SJSA1 (cell line): Measurements from ENCODE around the gene CAMTA1. TPM values are rescaled to one million over a fixed set of nuclear protein-coding genes. Genes with fewer than 3 reads are reported as not detected.

Experiments used
- DNase-seq, 2 experiments: peaks; one replicate each; pipeline ENCODE4 v3.0.0-alpha.2; 2015 to 2020; ENCODE audit warnings: low spot score in 2 of 2, low read depth in 1 of 2
- H3K27ac ChIP-seq: fragments of 250-450 bp; sonication (Bioruptor Pico); 2 replicates; pipeline ENCODE4 v1.5.1; 2020; ENCODE audit warnings: mild to moderate bottlenecking, moderate library complexity
- H3K27me3 ChIP-seq: fragments of 250-450 bp; sonication (Bioruptor Pico); replicated peaks from 2 replicates; pipeline ENCODE4 v1.5.1; 2020; ENCODE audit warnings: mild to moderate bottlenecking, moderate library complexity
- H3K36me3 ChIP-seq: fragments of 250-450 bp; sonication (Bioruptor Pico); 2 replicates; pipeline ENCODE4 v1.5.1; 2020; ENCODE audit warnings: mild to moderate bottlenecking
- H3K4me1 ChIP-seq: fragments of 250-450 bp; sonication (Bioruptor Pico); replicated peaks from 2 replicates; pipeline ENCODE4 v1.6.1; 2021; ENCODE audit warnings: mild to moderate bottlenecking
- H3K4me3 ChIP-seq: fragments of 250-450 bp; sonication (Bioruptor Pico); 2 replicates; pipeline ENCODE4 v1.5.1; 2020; ENCODE audit warnings: mild to moderate bottlenecking
- H3K9me3 ChIP-seq: fragments of 250-450 bp; sonication (Bioruptor Pico); replicated peaks from 2 replicates; pipeline ENCODE4 v1.5.1; 2020; ENCODE audit warnings: mild to moderate bottlenecking
- total RNA-seq: library from RNA; depleted of rRNA; stranded (reverse); fragments of >200 nt; shearing (Covaris generic); gene quantifications from 2 replicates; pipeline ENCODE4 v1.2.3, GENCODE V29; 2014

The CAMTA1 gene
- total RNA-seq, 1 experiment from 2014 or later, result 136 TPM

DNA sequence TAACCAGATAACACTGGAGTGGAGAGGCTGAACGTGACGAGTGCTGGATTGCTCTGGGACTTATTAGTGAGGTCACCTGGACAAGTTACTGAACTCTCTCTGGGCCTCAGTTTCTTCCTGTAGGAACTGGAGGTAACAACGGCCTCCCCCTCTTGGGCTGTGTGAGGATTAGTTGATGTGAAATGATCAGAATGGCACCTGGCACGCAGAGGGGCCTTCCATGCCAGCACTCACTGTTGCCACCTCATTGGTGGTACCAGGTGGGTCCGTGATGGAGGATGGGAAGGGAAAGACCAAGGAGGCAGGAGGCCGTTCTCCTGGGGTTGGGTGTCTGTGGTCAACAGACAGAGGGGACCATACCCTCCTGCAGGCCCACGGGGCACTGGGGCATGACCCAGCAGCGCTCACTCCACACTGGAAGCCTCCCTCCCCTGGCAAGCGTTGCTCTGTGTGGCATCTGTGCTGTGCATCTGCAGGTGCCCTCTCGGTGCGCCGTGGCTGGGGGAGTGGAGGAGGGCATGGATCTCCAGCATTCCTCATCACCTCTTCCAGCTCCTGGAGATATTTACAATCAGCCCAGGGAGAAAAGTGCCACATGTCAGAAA, 636.3 kb downstream of the CAMTA1 start:
- Histone ChIP-seq H3K27me3 (no peaks in the 10 kb centered on the region), H3K9me3 (no peaks in the 10 kb centered on the region), H3K36me3 (no peaks in the 10 kb centered on the region), H3K4me1 (no peaks in the 10 kb centered on the region), H3K27ac (no peak overlapping the region), H3K4me3 (no peak overlapping the region)
- DNase-seq, result peak in 1 of 2 experiments; percentile 32

DNA sequence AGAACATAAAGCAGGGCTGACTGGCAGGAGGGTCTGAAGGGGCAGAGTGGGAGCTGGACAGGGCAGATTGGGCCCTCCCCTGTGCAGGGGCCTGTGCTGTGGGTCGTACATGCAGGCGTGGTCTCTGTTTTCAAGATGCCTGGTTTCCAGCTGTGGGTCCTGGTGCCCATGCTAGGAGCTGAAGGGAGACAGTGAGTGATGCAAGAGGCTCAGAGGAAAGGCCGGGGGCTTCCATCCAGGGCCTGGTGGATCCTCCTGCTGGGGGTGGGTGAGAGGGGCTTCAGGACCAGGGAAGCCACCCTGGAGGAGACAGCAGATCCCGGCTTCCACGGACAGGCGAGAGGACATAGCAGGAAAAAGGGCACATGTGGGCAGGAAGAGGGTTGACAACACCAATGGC, 636.8 kb downstream of the CAMTA1 start:
- Histone ChIP-seq H3K27me3 (no peaks in the 10 kb centered on the region), H3K9me3 (no peaks in the 10 kb centered on the region), H3K4me3 (no peak overlapping the region), H3K36me3 (no peaks in the 10 kb centered on the region), H3K27ac (no peak overlapping the region), H3K4me1 (no peaks in the 10 kb centered on the region)
- peak in 1 of 2 experiments; percentile 28 for DNase-seq

DNA sequence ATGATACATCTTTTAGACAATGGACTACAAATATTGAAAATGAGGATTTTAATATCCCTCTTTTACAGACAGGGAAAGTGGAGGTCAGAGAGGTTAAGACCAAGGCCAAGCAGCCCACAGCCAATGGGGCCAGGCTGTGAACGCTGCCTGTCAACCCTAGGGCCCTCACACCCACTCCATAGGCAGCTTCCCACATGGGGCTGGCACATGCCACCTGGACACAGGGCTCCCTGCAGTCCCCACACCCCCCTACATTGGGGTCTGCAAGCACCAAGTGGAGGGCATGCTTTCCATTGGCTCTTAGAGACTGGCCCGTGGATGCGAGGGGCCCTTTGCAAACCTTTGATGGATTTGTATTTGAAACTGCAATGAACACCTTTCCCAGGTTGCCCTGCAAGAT, 637.3 kb downstream of the CAMTA1 start:
- DNase-seq, result peak in 1 of 2 experiments; percentile 22
- no peak overlapping the region for H3K4me3 ChIP-seq
- no peaks in the 10 kb centered on the region for H3K27me3 ChIP-seq
- no peaks in the 10 kb centered on the region for H3K36me3 ChIP-seq
- no peak overlapping the region for H3K27ac ChIP-seq
- no peaks in the 10 kb centered on the region for H3K9me3 ChIP-seq
- H3K4me1 ChIP-seq, result no peaks in the 10 kb centered on the region

DNA sequence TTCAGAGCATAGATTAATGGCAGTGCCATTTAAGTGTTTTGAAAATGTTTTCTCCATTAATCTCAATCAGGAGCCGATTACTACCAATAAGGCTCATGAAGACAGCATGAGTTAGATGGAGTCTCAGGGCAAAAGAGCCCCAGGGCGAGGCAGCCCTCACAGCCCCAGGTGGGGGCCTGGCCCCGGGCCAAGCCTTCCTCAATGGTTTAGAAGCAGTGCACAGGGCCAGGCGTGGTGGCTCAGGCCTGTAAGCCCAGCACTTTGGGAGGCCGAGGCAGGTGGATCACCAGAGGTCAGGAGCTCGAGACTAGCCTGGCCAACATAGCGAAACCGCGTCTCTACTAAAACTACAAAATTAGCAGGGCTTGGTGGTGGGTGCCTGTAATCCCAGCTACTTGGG, 637.7 kb downstream of the CAMTA1 start:
- Histone ChIP-seq H3K4me3 (no peak overlapping the region), H3K9me3 (no peaks in the 10 kb centered on the region), H3K27ac (no peak overlapping the region), H3K27me3 (no peaks in the 10 kb centered on the region), H3K4me1 (no peaks in the 10 kb centered on the region), H3K36me3 (no peaks in the 10 kb centered on the region)
- DNase-seq, result peak in 1 of 2 experiments; percentile 34

DNA sequence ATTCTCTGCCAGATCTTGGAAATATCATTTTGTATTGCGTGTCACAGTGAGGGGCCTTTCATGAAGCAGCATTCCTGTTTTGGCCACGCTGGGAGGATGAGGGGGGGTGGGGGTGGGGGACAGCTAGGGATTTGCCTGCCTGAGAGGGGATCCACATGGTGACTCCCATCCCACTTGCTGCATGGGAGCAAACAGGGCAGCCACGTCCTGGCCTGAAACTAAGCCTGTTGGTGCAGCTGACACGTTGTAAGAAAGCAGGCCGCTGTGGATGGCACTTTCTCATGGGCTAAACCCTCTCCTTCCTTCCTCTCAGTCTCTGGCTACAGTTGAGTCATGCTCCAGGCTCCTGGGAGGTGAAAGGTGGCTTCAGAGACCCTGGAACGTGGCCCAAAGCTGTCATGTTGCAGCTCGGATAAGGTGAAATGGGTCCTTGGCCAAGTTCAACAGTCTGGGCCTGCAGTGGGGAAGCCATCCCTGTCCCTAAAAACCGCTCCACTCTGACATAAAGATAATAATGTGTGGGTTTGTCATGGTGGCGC, 639.2 kb downstream of the CAMTA1 start:
- no peaks in the 10 kb centered on the region for H3K27me3 ChIP-seq
- H3K36me3 ChIP-seq, result no peaks in the 10 kb centered on the region
- H3K4me1 ChIP-seq, result no peaks in the 10 kb centered on the region
- no peak overlapping the region for H3K27ac ChIP-seq
- no peaks in the 10 kb centered on the region for H3K9me3 ChIP-seq
- no peak for DNase-seq
- H3K4me3 ChIP-seq, result no peak overlapping the region

DNA sequence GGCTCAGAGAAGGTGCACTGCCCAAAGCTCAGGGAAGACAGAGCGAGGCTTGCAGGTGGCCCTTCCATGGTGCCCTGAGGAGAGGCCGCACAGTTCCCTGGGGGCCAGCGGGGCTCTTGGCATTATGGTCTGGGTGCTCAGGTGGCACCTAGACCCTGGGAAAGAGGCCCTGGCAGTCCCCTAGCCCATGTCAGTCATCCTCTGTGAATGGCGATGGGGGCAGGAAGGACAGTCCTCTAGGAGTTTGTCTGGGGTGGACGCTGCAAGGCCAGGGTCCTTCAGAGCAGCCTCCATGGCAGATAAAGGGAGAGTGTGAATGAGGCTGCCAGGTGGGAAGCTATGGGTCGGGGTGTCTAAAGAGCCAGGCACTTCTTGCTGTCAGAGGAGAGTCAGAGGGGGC, 640.0 kb downstream of the CAMTA1 start:
- Histone ChIP-seq H3K27me3 (no peaks in the 10 kb centered on the region), H3K4me3 (no peak overlapping the region), H3K27ac (no peak overlapping the region), H3K36me3 (no peaks in the 10 kb centered on the region), H3K4me1 (no peaks in the 10 kb centered on the region), H3K9me3 (no peaks in the 10 kb centered on the region; the same call in 1 of the 2 replicates)
- DNase-seq, result no peak

DNA sequence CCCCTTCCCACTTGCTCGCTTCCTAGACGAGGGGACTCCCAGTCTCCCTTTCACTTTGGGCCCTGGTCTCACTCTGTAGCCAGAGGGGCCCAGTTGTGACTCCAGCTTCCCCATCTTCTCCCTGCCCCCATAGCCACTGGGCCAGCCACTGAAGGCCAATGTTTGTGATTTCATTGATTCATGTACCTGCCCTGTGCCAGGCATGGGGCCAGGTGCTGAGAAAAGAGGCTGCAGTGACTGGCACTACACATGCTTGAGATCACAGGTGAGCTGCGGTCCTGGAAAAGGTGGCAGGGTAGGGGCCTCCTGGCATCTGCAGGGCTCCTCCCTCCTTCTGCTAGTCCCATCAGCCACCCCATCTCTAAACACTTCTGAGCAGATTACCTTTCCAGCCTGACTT, 640.5 kb downstream of the CAMTA1 start:
- Histone ChIP-seq H3K9me3 (no peaks in the 10 kb centered on the region; the same call in 1 of the 2 replicates), H3K27me3 (no peaks in the 10 kb centered on the region), H3K27ac (no peak overlapping the region)

DNA sequence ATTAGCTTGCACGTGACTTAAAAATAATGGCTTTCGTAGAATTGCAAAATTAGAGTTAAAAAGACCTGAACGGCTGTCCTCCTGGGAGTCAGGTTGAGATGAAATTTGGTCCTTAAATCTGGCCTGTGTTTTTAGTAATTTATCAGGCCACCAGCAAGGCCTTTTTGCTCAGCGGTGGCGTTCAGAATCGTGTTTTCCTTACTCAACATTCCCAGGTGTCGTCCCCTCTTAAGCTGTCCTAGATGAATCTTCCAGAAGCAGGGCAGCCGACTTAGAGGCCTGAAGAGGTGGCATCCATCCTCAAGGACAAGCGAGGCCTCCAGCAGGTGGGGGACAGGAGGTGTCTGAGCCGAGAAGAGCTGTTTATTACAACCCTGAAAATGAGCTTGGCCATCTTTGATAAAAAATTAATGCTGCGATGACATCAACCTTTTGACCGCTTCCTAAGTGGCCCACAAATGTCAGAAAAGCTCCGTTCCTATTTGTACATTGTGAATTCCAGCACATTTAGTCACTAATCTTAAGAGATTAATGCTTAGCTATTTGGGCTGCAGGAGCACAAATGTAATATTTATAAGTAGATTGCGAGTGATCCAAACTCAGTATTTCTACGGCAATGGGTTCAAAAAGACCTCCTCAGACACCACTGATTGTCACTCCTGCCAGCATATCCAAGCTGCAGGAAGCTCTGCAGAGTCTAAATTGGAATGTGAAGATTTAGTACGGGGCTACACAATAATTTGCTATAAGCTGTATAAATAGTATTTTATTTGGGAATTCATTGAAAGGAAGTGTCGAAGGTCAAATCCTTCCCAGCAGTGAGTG, 641.7 kb downstream of the CAMTA1 start:
- no peak for DNase-seq
- Histone ChIP-seq H3K9me3 (no peaks in the 10 kb centered on the region; the same call in 1 of the 2 replicates), H3K27ac (no peak overlapping the region), H3K4me3 (no peak overlapping the region), H3K4me1 (no peaks in the 10 kb centered on the region), H3K27me3 (no peaks in the 10 kb centered on the region), H3K36me3 (no peaks in the 10 kb centered on the region)

More for the DNA sequence above, 640.5 kb downstream of the CAMTA1 start:
- no peaks in the 10 kb centered on the region for H3K4me1 ChIP-seq
- H3K36me3 ChIP-seq, result no peaks in the 10 kb centered on the region
- no peak overlapping the region for H3K4me3 ChIP-seq
- no peak for DNase-seq

DNA sequence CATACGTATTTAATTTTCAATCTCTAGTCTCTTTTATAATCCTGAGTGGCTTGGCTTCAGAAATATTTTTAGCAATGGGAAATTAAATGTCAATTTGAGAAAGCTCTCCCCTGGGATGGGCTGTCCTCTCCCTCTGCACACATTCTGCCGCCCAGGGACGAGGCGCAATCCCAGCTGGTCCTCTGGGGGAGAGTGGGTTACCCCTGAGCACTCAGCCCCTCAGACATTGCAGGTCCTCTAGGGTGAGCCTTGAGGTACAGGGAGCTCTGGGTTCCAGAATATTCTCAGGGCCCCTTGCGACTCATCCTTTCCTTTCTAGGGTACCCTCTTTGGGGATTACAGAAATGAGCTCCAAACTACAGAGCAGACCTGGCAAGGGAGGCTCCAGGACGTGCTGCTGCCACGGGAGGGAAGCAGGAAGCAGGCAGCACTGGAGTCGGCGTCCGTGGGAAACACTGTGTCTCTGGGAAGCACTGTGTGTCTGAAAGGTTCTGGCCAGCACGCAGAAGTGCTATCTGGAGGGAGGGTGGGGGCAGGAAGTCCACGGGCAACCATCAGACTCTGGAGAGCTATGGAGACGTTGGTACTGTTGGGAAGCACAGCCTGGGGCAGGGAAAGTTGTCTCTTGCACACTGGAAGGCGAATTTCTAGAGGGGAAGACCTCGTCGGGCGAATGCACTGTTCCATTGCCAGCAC, 642.5 kb downstream of the CAMTA1 start:
- no peaks in the 10 kb centered on the region for H3K36me3 ChIP-seq
- H3K27me3 ChIP-seq, result no peaks in the 10 kb centered on the region
- no peak overlapping the region for H3K27ac ChIP-seq
- H3K9me3 ChIP-seq, result no peaks in the 10 kb centered on the region; the same call in 1 of the 2 replicates
- no peak overlapping the region for H3K4me3 ChIP-seq
- no peaks in the 10 kb centered on the region for H3K4me1 ChIP-seq
- no peak for DNase-seq

DNA sequence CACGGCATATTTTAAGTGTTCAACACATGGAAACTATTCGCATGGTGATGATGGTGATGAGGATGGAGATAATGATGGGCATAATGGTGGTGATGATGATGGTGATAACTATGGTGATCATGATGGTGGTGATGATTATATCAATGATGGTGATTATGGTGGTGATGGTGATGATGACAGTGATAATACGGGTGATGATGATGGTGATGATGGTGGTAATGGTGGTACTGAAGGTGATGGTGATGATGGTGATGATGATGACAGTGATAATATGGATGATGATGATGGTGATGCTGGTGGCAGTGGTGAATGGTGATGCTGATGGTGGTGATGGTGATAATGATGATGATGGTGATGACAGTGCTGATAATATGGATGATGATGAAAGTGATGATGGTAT, 644.0 kb downstream of the CAMTA1 start:
- Histone ChIP-seq H3K4me1 (no peaks in the 10 kb centered on the region), H3K9me3 (no peaks in the 10 kb centered on the region; the same call in 1 of the 2 replicates), H3K4me3 (no peak overlapping the region), H3K36me3 (no peaks in the 10 kb centered on the region), H3K27ac (no peak overlapping the region), H3K27me3 (no peaks in the 10 kb centered on the region)
- DNase-seq, result no peak

DNA sequence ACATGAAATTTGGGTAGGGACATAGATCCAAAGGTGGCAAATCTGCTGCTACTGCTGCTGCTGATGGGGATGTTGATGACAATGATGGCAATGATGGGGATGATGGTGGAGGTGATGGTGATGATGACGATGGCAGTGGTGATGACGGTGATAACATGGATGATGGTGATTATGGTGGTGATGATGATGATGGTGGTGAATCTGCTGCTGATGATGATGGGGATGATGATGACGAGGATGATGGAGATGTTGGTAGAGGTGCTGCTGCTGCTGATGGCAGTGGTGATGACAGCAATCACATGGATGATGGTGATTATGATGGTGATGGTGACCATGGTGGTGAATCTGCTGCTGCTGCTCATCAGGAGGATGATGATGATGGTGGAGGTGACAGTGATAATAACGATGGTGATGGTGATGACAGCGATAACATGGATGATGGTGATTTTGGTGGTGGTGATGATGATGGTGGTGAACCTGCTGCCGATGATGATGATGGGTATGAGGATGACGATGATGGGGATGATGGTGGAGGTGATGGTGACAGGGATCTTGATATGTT, 644.9 kb downstream of the CAMTA1 start:
- Histone ChIP-seq H3K9me3 (no peaks in the 10 kb centered on the region; the same call in 1 of the 2 replicates), H3K36me3 (no peaks in the 10 kb centered on the region), H3K4me1 (no peaks in the 10 kb centered on the region), H3K27me3 (no peaks in the 10 kb centered on the region), H3K27ac (no peak overlapping the region), H3K4me3 (no peak overlapping the region)
- no peak for DNase-seq

DNA sequence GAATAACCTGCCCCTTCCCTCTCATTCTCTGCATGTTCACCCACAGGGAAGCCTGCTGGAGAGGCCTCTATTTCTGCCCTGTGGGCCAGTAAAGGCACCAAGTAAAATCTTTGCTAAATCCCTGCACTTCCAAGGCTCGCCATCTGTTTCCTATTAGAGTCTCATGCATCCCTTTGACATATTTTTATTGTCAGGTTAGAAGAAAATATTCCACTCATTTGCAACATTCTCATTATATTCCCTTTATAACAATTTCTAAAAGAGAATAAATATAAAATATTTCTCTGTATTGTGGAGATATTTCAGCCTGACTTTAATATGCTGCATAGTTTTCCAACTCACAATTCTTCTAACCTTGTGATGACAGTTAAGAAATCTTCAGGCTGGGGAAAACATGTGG, 645.4 kb downstream of the CAMTA1 start:
- Histone ChIP-seq H3K36me3 (no peaks in the 10 kb centered on the region), H3K27ac (no peak overlapping the region), H3K9me3 (no peaks in the 10 kb centered on the region; the same call in 1 of the 2 replicates), H3K4me1 (no peaks in the 10 kb centered on the region), H3K27me3 (no peaks in the 10 kb centered on the region), H3K4me3 (no peak overlapping the region)
- no peak for DNase-seq

DNA sequence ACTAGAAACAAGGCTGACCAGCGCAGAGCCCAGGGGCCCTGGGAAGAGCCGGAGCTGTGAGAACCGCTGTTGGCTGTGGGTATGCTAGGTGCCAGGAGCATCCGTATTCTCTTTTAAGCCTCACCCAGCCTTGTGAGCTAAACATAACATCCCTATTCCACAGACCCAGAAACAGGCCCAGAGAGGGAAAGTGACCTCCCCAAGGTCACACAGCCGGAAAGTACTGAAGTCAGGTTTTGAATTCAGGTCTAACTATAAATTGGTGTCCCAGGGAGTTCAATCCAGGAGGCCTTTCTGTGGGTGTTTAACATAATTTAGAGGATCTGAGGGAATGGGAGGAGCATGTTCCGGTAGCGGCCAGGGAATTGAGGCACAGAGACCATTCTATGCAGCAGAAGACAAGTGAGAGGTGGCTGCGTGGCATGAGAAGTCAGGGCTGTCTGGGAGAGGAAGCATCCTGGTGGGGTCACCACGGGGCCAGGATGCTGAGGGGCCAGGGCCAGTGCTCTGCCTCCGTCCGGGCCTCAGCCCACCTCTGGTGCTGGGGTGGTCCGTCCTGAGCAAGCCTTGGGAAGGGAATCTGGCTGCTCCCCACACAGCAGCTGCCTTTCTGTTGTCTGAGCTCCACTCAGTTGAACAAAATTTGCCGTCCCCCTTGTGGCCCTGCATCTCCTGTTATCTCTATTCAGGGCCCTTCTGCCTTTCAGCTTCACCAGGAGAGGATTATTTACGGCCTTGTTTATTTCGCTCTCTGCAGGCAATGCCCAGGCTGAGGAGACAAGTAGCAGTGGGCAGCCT, 647.0 kb downstream of the CAMTA1 start:
- DNase-seq, result no peak
- H3K27ac ChIP-seq, result no peak overlapping the region
- no peaks in the 10 kb centered on the region for H3K27me3 ChIP-seq
- no peaks in the 10 kb centered on the region for H3K36me3 ChIP-seq
- H3K4me1 ChIP-seq, result no peaks in the 10 kb centered on the region
- no peak overlapping the region for H3K4me3 ChIP-seq
- H3K9me3 ChIP-seq, result no peaks in the 10 kb centered on the region; the same call in 1 of the 2 replicates
